ENCODE results near the gene XXYLT1. TPM values are rescaled to one million over a fixed set of nuclear protein-coding genes. Genes with fewer than 3 reads are reported as not detected.
"Not testable (repeated sequence)": the region's sequence is repeated elsewhere in the genome, so short reads cannot be mapped to it uniquely, and the experiment has no call there.

The XXYLT1 gene
- total RNA-seq, 1 donor from 2014 or later = 13.6 TPM

DNA sequence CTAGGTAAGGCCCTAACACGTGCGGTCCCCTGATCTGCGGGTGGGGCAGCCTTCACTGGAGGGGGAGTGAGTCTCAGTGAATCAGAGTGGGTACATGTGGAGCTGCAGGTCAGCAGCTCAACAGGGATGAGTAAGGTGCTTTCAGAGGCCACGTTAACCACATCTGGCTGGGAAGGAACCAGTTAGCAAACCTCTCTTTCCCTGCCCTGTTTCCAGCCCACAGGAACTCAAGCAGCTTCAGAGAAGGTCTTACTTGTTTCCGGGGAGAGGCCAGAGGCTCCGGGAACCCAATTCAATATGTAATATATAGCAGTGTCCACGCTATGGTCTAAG is 175.3 kb downstream of the XXYLT1 start:
- no peaks in the 10 kb centered on the region for H3K27me3 ChIP-seq (ENCODE audit: control insufficient read depth in 3 of 3, insufficient read depth in 3 of 3, low read length in 3 of 3)
- H3K9me3 ChIP-seq (ENCODE audit: control insufficient read depth in 3 of 3, low read length in 3 of 3) = no peaks in the 10 kb centered on the region
- H3K27ac ChIP-seq (ENCODE audit: low read depth, low read length) = no peak overlapping the region
- H3K4me3 ChIP-seq (ENCODE audit: low read length in 3 of 3) = no peak overlapping the region
- H3K9ac ChIP-seq (ENCODE audit: low read depth in 1 of 3, low read length in 3 of 3) = no peak overlapping the region
- no peaks in the 10 kb centered on the region for H3K36me3 ChIP-seq (ENCODE audit: control insufficient read depth in 3 of 3, insufficient read depth in 3 of 3, low read length in 3 of 3)
- peaks cover 3 to 16% (median 10%) of the 10 kb centered on the region in 3 donors for H3K4me1 ChIP-seq (ENCODE audit: control insufficient read depth in 3 of 3, insufficient read depth in 3 of 3, low read length in 3 of 3)

DNA sequence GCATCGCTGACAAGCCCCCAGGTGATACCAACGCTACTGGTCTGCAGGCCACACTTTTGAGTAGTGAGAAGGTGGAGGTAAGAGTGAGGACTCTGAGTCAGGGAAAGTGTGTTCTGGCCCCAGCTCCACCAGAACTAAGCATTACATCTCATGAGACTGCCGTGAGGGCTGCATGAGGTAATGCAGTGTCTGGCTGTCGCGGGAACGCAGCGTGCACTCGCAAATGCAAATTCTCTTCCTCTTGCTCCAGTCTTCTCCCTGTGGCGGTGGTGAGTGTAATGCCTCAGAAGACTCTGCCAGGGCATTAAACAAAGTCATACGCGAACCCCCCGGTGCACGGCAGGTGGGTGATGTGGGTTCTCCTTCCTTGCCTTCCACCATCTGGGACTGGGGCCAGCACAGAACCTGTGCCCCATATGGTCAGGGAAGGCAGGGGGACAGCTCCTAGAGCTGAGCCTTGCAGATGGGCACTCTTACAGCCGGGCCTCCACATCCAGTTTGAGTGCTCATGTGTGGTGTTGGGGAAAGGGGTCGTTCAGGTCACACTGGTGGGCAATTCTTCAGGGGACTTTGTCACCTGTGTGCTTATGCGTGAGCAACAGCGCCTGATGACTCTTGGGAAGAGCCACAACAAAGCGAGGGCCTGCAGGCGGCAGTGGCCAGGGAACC is 175.8 kb downstream of the XXYLT1 start:
- Histone ChIP-seq H3K27me3 (ENCODE audit: control insufficient read depth in 3 of 3, insufficient read depth in 3 of 3, low read length in 3 of 3) (no peaks in the 10 kb centered on the region), H3K9me3 (ENCODE audit: control insufficient read depth in 3 of 3, low read length in 3 of 3) (no peaks in the 10 kb centered on the region), H3K4me3 (ENCODE audit: low read length in 3 of 3) (no peak overlapping the region), H3K9ac (ENCODE audit: low read depth in 1 of 3, low read length in 3 of 3) (no peak overlapping the region), H3K36me3 (ENCODE audit: control insufficient read depth in 3 of 3, insufficient read depth in 3 of 3, low read length in 3 of 3) (no peaks in the 10 kb centered on the region), H3K27ac (ENCODE audit: low read depth, low read length) (no peak overlapping the region), H3K4me1 (ENCODE audit: control insufficient read depth in 3 of 3, insufficient read depth in 3 of 3, low read length in 3 of 3) (peaks cover 3 to 16% (median 10%) of the 10 kb centered on the region in 3 donors)

DNA sequence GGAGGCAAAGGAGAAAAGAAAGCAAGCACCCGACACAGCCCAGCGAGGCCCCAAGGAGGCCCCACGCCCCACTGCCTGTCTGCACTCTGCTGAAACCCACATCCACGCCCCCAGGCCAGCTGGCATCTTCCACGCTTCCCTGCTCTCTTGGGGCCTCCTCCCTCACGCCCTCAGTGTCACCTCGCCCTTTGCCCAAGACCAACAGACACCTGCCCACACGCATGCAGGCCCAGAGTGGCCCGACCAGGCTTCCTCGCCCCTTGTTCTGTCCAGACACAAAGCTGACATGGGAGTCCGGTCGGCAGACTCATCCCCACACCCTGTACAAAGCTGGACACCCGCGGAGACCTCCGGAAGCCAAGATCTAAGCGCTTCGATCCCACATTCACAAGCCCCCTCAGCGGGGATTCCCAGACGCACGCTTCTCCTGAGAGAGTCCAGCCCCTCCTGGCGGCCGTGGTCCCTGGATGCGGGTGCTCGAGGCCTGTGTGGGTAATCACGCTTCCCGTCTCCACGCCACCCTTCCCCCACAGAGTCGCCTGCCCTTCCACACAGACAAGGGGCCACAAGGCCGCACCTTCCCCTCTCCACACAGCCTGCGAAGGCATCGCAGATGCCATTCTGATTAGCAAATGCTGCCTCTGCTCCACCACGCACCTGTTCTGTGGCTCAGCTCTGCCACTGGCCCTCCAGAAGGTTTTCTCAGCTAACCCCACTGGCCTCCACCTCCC is 176.6 kb downstream of the XXYLT1 start:
- Histone ChIP-seq H3K9ac (ENCODE audit: low read depth in 1 of 3, low read length in 3 of 3) (no peak overlapping the region), H3K9me3 (ENCODE audit: control insufficient read depth in 3 of 3, low read length in 3 of 3) (no peaks in the 10 kb centered on the region), H3K27ac (ENCODE audit: low read depth, low read length) (no peak overlapping the region)

DNA sequence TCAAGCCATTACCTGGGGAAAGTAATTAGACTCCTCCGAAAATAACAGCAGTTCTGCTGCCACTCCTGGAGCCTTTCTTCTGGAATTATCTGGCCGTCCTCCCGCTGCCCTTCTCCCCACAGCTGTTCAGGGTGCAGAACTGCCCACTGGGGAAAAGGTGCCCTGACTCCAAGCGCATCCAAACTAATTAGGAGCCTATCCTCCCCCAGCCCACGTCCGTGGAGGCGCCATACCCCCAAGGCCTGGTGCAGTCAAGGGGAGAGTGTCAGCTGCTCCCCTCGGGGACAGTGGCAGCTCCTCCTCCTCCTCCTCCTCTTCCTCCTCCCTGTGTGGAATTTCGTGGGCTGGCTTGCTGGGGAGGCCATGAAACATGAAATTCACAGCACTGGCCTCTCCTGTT is 177.2 kb downstream of the XXYLT1 start:
- Histone ChIP-seq H3K27me3 (ENCODE audit: control insufficient read depth in 3 of 3, insufficient read depth in 3 of 3, low read length in 3 of 3) (no peaks in the 10 kb centered on the region), H3K9me3 (ENCODE audit: control insufficient read depth in 3 of 3, low read length in 3 of 3) (no peaks in the 10 kb centered on the region), H3K9ac (ENCODE audit: low read depth in 1 of 3, low read length in 3 of 3) (no peak overlapping the region), H3K4me3 (ENCODE audit: low read length in 3 of 3) (no peak overlapping the region), H3K27ac (ENCODE audit: low read depth, low read length) (no peak overlapping the region), H3K4me1 (ENCODE audit: control insufficient read depth in 3 of 3, insufficient read depth in 3 of 3, low read length in 3 of 3) (peaks cover 3 to 16% (median 10%) of the 10 kb centered on the region in 3 donors), H3K36me3 (ENCODE audit: control insufficient read depth in 3 of 3, insufficient read depth in 3 of 3, low read length in 3 of 3) (no peaks in the 10 kb centered on the region)

More for the DNA sequence above, 176.6 kb downstream of the XXYLT1 start:
- Histone ChIP-seq H3K4me3 (ENCODE audit: low read length in 3 of 3) (no peak overlapping the region), H3K27me3 (ENCODE audit: control insufficient read depth in 3 of 3, insufficient read depth in 3 of 3, low read length in 3 of 3) (no peaks in the 10 kb centered on the region), H3K36me3 (ENCODE audit: control insufficient read depth in 3 of 3, insufficient read depth in 3 of 3, low read length in 3 of 3) (no peaks in the 10 kb centered on the region), H3K4me1 (ENCODE audit: control insufficient read depth in 3 of 3, insufficient read depth in 3 of 3, low read length in 3 of 3) (peaks cover 3 to 16% (median 10%) of the 10 kb centered on the region in 3 donors)

DNA sequence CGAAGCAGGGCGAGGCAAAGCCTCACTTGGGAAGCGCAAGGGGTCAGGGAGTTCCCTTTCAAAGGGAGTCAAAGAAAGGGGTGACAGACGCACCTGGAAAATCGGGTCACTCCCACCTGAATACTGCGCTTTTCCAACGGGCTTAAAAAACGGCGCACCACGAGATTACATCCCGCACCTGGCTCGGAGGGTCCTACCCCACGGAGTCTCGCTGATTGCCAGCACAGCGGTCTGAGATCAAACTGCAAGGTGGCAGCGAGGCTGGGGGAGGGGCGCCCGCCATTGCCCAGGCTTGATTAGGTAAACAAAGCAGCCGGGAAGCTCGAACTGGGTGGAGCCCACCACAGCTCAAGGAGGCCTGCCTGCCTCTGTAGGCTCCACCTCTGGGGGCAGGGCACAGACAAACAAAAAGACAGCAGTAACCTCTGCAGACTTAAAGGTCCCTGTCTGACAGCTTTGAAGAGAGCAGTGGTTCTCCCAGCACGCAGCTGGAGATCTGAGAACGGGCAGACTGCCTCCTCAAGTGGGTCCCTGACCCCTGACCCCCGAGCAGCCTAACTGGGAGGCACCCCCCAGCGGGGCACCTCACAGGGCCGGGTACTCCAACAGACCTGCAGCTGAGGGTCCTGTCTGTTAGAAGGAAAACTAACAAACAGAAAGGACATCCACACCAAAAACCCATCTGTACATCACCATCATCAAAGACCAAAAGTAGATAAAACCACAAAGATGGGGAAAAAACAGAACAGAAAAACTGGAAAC is 182.9 kb downstream of the XXYLT1 start:
- not testable (repeated sequence) for H3K4me3 ChIP-seq (ENCODE audit: low read length in 3 of 3); H3K27me3 ChIP-seq (ENCODE audit: control insufficient read depth in 3 of 3, insufficient read depth in 3 of 3, low read length in 3 of 3); H3K9ac ChIP-seq (ENCODE audit: low read depth in 1 of 3, low read length in 3 of 3); H3K4me1 ChIP-seq (ENCODE audit: control insufficient read depth in 3 of 3, insufficient read depth in 3 of 3, low read length in 3 of 3); H3K27ac ChIP-seq (ENCODE audit: low read depth, low read length); H3K36me3 ChIP-seq (ENCODE audit: control insufficient read depth in 3 of 3, insufficient read depth in 3 of 3, low read length in 3 of 3); H3K9me3 ChIP-seq (ENCODE audit: control insufficient read depth in 3 of 3, low read length in 3 of 3)

DNA sequence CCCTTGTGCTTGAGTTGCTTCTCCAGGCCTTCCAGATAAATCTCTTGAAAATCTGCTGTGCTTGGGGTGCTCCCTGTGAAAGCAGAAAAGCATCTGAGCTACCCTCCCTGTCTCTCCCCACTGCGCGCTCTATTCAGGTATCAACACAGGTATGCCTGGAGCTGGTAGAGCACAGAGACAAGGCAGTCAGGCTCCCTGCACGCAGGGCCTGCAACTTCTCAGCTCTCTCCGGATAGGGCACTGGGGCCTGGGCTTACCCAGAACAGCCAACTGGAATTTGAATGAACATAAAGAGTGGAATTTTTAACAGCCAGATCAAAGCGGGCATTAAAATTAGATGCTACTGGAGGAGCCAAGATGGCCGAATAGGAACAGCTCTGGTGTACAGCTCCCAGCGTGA is 183.6 kb downstream of the XXYLT1 start:
- H3K27me3 ChIP-seq (ENCODE audit: control insufficient read depth in 3 of 3, insufficient read depth in 3 of 3, low read length in 3 of 3) = no peaks in the 10 kb centered on the region
- no peak overlapping the region for H3K4me3 ChIP-seq (ENCODE audit: low read length in 3 of 3)
- H3K9ac ChIP-seq (ENCODE audit: low read depth in 1 of 3, low read length in 3 of 3) = no peak overlapping the region
- H3K9me3 ChIP-seq (ENCODE audit: control insufficient read depth in 3 of 3, low read length in 3 of 3) = no peaks in the 10 kb centered on the region
- no peaks in the 10 kb centered on the region for H3K36me3 ChIP-seq (ENCODE audit: control insufficient read depth in 3 of 3, insufficient read depth in 3 of 3, low read length in 3 of 3)
- H3K4me1 ChIP-seq (ENCODE audit: control insufficient read depth in 3 of 3, insufficient read depth in 3 of 3, low read length in 3 of 3) = peaks cover 5 to 7% (median 7%) of the 10 kb centered on the region in 3 donors
- H3K27ac ChIP-seq (ENCODE audit: low read depth, low read length) = no peak overlapping the region

DNA sequence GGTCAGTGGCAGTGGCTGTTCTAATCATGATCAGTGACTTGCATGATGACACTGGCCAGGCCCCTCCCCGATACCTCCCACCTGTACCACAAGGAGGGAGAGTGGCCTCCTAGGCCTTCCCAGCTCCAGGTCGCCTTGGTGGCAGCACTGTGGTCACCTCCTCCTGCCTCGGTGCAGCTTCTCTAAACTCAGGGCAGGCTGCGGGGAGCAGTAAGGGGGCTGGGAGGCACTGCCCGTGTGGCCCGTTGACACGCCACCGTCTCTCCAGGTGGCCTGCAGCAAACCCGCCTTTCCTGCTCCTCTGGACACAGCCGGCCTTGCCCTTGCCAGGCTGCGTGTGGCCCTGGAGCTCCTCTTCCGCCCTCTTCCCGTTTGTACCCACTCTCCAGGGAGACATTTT is 184.1 kb downstream of the XXYLT1 start:
- Histone ChIP-seq H3K27me3 (ENCODE audit: control insufficient read depth in 3 of 3, insufficient read depth in 3 of 3, low read length in 3 of 3) (no peaks in the 10 kb centered on the region), H3K36me3 (ENCODE audit: control insufficient read depth in 3 of 3, insufficient read depth in 3 of 3, low read length in 3 of 3) (no peaks in the 10 kb centered on the region), H3K9me3 (ENCODE audit: control insufficient read depth in 3 of 3, low read length in 3 of 3) (no peaks in the 10 kb centered on the region), H3K27ac (ENCODE audit: low read depth, low read length) (no peak overlapping the region), H3K4me3 (ENCODE audit: low read length in 3 of 3) (no peak overlapping the region), H3K4me1 (ENCODE audit: control insufficient read depth in 3 of 3, insufficient read depth in 3 of 3, low read length in 3 of 3) (peaks cover 10 to 12% (median 11%) of the 10 kb centered on the region in 3 donors), H3K9ac (ENCODE audit: low read depth in 1 of 3, low read length in 3 of 3) (no peak overlapping the region)

DNA sequence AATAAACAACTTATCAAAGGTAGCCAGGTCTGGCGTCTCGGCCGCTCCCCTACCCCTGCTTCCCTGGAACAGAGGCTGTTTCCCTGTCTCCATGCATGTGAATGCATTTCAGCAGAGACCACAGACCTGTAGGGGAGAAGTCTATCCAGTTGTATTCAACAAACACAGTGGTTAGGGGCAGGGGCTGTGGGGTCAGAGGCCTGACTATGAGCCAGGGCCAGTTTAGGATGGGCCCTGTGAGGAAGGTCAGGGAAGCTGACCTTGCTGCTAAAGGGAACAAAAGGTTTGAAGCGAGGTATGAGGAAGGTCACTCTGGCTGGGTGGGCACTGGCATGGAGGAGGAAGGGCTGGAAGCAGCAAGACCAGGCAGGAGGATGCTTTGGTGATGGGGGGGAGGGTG is 184.6 kb downstream of the XXYLT1 start:
- no peak overlapping the region for H3K4me3 ChIP-seq (ENCODE audit: low read length in 3 of 3)
- no peak overlapping the region for H3K9ac ChIP-seq (ENCODE audit: low read depth in 1 of 3, low read length in 3 of 3)
- H3K4me1 ChIP-seq (ENCODE audit: control insufficient read depth in 3 of 3, insufficient read depth in 3 of 3, low read length in 3 of 3) = peaks cover 15 to 17% (median 16%) of the 10 kb centered on the region in 3 donors
- H3K9me3 ChIP-seq (ENCODE audit: control insufficient read depth in 3 of 3, low read length in 3 of 3) = no peaks in the 10 kb centered on the region
- H3K36me3 ChIP-seq (ENCODE audit: control insufficient read depth in 3 of 3, insufficient read depth in 3 of 3, low read length in 3 of 3) = no peaks in the 10 kb centered on the region
- no peak overlapping the region for H3K27ac ChIP-seq (ENCODE audit: low read depth, low read length)
- H3K27me3 ChIP-seq (ENCODE audit: control insufficient read depth in 3 of 3, insufficient read depth in 3 of 3, low read length in 3 of 3) = no peaks in the 10 kb centered on the region

DNA sequence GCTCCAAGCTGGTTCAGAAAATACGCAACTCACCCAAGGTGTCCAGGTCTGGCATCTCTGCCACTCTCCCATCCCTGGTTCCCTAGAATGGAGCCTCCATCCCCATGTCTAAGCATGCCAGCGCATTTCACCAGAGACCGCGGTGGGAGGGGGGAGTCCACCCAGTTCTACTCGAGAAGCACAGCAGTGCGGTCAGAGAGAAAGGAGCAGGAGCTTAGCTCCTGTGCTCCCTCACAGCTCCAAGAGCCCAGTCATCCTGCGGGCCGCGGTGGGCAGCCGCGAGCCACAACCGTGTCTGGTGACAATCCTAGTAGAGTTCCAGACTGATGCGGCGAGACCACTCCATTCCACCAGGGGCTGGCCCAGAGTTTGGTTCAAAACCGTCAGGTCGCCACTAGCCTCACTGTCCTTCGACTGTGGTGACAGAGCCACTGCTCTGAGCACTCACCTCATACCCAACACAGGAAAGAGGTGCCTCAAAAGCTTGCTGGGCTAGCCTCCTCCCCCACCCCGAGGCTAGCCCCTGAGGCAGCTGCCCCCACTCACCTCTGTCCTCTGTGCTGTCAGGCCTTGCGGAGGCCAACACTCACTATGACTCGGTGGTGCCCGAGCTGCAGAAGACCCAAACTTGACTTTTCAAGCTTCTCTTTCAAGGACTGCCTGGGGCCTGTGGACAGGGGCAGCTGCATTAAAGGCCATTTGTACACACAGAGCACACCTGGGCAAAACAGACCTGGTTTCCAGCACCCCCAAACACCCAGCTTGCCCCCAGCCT is 185.4 kb downstream of the XXYLT1 start:
- Histone ChIP-seq H3K9ac (ENCODE audit: low read depth in 1 of 3, low read length in 3 of 3) (no peak overlapping the region), H3K27me3 (ENCODE audit: control insufficient read depth in 3 of 3, insufficient read depth in 3 of 3, low read length in 3 of 3) (no peaks in the 10 kb centered on the region), H3K36me3 (ENCODE audit: control insufficient read depth in 3 of 3, insufficient read depth in 3 of 3, low read length in 3 of 3) (no peaks in the 10 kb centered on the region), H3K9me3 (ENCODE audit: control insufficient read depth in 3 of 3, low read length in 3 of 3) (no peaks in the 10 kb centered on the region), H3K4me1 (ENCODE audit: control insufficient read depth in 3 of 3, insufficient read depth in 3 of 3, low read length in 3 of 3) (peaks cover 23 to 25% (median 24%) of the 10 kb centered on the region in 3 donors), H3K4me3 (ENCODE audit: low read length in 3 of 3) (no peak overlapping the region), H3K27ac (ENCODE audit: low read depth, low read length) (no peak overlapping the region)

All from skeletal muscle tissue (tissue), 4 donors.